Activated CD8-positive, alpha-beta memory T cell treated with anti-CD3 and anti-CD28 coated beads for 1 hour (primary cell): ENCODE measurements around the gene ZMYND8.
"Not testable (repeated sequence)": the region's sequence is repeated elsewhere in the genome, so short reads cannot be mapped to it uniquely, and the experiment has no call there.

Source experiments
- DNase-seq, 2 donors: peaks; one replicate each; pipeline ENCODE4 v3.0.0-alpha.2; 2020; ENCODE audit warnings: low read depth in 1 of 2; ENCODE audit errors: extremely low read depth in 1 of 2

ZMYND8 gene

DNA sequence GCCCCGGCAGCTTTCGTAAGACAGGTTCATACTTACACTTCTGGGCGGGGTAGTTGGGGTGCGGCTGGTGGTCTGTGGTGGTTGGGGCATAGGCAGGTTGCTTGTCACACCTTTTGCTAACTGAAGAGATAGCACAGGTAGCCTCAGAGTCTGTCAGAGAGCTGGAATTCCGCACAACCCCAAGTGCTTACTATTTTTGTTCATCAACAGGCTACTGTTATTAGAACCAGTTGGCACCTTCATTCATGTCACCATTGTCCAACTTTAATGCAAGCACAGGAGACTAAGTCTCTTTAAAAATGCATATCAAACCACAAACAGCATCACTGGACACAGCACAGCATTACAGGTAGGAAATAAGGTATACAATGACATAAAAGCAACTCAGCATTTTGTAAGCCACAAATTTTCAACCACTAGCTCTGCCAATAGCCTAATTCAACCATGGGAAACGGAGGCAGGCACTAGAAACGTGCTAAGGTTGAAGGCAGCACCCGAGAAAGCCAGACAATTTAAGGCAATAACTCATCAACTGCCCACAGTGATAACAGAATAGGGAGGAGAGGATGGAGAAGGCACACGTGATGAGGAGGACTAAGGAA lies 143.8 kb downstream of the ZMYND8 start:
- DNase-seq = no peak

DNA sequence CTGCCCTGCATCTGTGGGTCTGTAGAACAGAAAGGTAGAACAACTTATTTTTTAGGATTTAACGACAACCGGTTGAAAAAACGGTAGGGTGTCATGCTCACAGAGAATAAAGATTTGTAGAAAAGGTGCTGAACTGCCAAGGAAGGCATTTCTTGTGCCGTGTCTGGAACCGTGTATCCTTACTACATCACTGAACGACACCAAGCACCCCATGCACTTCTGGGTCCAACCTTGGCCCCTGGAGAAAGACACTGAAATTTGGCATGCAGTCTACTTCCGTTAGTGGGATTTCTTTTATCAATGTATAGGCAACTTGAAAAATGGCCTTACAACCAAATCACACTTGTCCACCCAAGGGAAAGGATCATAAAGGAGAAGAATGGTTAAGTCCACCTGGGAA lies 145.5 kb downstream of the ZMYND8 start:
- DNase-seq = no peak

DNA sequence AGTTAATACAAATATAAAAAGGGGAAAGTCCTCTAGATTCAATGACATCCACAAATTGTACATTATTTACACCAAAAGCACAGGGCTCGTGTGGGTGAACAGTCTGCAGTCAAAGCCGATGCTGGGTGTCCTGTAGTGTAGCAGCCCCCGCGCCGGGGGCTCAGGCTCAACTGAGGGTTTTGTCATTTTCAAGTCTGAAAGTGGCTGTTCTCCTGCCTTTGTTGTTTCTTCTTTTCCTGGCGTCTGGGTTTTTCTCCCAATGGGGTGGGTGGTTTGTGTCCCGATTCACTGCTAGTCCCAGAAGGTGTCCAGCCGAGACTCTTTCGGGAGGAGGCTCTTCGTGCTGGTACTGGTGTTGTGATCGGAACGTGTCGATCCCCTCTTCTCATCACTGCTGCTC lies 146.0 kb downstream of the ZMYND8 start:
- no peak for DNase-seq

DNA sequence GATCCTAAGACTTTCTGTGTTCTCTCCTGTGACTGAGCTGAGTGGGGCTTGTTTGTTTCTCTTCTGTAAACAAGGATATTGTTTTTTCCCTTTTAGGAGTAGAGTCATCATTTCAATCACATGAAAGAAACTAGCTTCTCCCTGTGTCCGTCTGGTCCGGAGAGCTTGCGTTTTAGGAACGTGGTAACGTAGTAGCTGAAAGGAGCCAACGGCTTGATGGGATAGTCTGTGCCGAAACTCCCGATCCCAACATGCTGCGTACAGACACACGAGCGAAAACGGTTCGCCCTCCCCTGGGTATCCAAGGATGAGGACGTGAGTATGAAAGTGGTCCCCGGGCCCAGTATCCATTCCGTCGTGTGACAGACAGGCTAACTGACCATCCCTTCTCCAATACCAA lies 146.5 kb downstream of the ZMYND8 start:
- DNase-seq = no peak

- DNase-seq = no peak
Measured at GRCh38 chr20:47208534-47209174, 147.8 kb downstream of the ZMYND8 start.

- DNase-seq = no peak
Measured at GRCh38 chr20:47206962-47207641, 149.4 kb downstream of the ZMYND8 start.

DNA sequence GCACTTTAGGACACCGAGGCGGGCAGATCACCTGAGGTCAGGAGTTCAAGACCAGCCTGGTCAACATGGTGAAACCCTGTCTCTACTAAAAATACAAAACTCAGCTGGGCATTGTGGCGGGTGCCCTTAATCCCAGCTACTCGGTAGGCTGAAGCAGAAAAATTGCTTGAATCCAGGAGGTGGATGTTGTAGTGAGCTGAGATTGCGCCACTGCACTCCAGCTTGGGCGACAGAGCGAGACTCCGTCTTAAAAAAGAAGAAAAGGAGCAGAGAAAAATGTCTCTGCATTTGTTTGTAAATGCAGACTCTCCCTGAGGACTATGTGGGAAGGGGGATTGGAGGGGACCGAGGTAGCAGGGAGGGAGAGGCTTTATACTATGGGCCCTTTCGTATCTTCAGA lies 149.9 kb downstream of the ZMYND8 start:
- DNase-seq = not testable (repeated sequence)

- DNase-seq = no peak
Measured at GRCh38 chr20:47205577-47206123, 150.8 kb downstream of the ZMYND8 start.

GRCh38 chr20:47204850-47205122 lies 151.7 kb downstream of the ZMYND8 start:
- DNase-seq = not testable (repeated sequence)

- no peak for DNase-seq
Measured at GRCh38 chr20:47204008-47204849, 152.3 kb downstream of the ZMYND8 start.

DNA sequence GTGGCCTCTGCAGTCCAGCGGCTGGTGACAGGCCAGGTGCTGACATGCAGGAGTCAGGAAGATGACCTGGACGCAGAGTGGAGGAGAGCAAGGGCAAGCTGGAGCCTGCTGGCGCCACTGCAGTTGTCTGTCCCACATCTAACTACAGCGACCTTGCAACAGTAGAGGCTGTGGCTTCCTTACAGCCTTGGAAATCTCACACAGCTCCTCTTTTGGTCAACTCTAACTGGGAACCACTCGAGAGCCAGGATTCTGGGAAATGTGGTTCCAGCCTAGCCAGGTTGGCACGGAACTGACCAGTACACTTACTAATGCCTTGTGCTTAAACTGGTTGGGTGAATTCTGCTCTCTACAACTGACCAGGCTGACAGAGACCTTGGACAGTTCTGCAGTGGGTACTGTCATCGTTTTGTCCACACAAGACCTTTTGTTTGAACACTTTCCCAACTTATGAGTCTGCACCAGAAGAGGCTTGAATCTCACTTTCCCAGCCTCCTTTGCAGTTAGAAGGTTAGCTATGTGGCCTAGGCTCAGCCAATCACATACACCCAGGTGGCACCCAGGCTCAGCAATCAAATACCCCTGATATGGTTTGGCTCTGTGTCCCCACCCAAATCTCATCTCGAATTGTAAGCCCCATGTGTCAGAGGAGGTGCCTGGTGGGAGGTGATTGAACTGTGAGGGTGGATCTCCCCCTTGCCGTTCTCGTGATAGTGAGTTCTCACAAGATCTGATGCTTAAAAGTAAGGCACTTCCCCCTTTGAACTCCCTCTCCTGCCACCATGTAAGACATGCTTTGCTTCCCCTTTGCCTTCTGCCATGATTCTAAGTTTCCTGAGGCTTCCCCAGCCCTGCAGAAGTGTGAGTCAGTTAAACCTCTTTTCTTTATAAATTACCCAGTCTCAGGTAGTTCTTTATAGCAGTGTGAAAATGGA lies 153.5 kb downstream of the ZMYND8 start:
- no peak for DNase-seq

DNA sequence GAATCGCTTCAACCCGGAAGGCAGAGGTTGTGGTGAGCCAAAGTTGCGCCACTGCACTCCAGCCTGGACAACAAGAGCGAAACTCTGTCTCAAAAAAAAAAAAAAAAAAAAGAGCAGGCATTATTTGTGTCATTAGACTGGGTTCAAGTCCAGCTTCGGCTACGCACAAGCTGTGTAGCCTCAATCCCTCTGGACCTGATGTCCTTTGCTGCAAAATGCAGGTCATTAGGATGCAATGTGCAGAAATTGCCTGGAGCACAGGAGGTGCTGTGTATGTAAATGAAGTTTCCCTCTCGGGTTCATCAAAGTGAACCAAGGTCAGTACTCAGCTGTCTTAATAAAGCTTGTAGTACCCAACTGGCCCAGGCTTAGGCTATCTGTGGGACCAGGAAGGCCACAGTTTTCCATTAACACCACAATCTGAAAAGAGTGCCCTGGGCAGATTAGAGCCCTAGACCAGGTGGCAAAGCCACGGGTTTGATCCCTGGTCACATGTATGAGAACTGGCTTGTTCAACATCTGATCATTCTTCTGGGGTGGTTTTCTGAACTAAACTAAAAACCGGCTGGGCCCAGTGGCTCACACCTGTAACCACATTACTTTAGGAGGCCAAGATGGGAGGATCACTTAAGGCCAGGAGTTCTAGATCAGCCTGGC lies 155.3 kb downstream of the ZMYND8 start:
- no peak for DNase-seq

DNA sequence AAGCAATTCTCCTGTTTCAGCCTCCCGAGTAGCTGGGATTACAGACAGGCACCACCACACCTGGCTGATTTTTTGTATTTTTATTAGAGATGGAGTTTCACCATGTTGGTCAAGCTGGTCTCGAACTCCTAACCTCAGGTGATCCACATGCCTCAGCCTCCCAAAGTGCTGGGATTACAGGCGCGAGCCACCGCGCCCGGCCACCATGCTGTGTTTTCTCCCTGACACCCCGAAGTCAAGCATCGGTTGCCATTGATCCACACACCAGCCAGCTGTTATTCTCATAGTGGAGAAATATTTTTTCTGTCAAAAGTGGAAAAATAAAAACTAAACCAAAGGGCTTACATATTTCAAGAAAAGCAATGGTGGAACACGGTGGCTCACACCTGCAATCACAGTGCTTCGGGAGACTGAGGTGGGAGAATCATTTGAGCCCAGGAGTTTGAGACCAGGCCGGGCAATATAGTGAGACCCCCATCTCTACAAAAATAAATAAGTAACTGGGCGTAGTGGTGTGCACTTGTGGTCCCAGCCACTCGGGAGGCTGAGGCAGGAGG lies 157.4 kb downstream of the ZMYND8 start:
- no peak for DNase-seq

DNA sequence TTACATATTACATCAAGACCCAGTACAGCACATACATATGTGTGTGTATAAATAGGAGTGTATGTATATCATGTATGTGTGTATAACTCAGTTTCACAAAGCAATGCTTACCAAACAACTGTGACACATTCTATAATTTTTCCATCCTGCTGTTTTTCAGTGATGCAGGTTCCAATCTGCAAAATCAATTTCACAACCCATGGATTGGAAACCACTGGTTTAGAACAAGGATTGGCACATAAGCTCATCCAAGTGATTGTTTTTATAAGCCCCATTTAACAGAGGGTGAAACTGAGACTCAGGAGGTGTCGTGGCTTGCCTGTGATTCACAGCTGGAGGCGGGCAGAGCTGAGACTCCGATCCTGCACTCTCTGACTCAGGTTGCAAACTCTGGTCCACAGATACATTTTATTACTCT lies 158.2 kb downstream of the ZMYND8 start:
- no peak for DNase-seq

GRCh38 chr20:47196091-47197081 lies 160.1 kb downstream of the ZMYND8 start:
- DNase-seq = peak; percentile 7 to 54

DNA sequence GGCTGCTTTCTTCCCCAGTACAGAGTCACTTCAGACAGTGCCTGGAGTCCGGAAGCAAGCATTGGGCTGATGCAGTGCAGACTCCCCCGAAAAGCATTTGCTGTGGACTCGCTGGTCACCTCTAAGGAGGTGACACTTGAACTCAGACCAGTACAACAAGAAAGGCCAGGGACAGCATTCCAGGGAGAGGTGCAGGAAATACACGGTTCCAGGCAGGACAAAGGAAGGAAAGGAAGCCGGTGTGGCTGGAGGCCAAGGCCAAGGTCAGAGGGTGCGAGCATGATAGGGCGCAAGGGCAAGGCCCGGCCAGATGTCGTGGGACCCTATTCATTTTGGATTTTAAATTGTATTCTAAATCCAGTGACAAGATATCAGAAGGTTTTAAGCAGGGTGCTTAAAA lies 160.9 kb downstream of the ZMYND8 start:
- no peak for DNase-seq

DNA sequence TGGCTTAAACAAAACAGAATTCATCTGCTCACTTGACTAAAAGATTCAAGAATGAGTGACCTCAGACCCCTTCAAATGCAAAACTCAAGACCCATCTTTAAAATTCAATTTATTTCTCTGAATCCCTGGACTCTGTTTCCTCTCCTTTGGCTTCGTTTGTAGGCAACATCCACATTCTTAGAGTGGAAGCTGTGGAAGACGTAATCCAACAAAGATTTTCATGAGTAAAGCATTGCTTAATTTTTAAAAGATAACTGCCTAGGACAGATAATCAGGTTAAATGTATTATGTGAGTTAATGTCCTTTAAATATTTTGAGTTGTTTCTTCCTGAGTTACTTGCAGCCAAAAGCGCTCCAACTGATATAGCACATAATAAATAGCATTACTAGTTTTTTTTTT lies 164.5 kb downstream of the ZMYND8 start:
- DNase-seq = no peak

GRCh38 chr20:47191074-47191673 lies 165.3 kb downstream of the ZMYND8 start:
- no peak for DNase-seq
